GM12878 (cell line): ENCODE results near the gene ANKRD11. TPM values are rescaled to one million over a fixed set of nuclear protein-coding genes. Genes with fewer than 3 reads are reported as not detected.

Experiments used
- ATAC-seq: fragments of 200-7000 bp; cut with Tn5 transposase; 3 replicates; pipeline ENCODE4 v1.9.1; 2020; ENCODE audit warnings: mild to moderate bottlenecking, moderate library complexity
- BruUV-seq: library from RNA; stranded (reverse); fragments of 400-500 nt; replicated peaks from 2 replicates; lab custom pipeline; 2021; lab: Mats Ljungman, UMichigan
- CTCF ChIA-PET: fragments of 300-600 bp; sonication (Branson Sonifier 250); formaldehyde crosslinking; extraction: SDS; loops from one replicate; lab custom pipeline; 2021; ENCODE audit warnings: inconsistent platforms; lab: Yijun Ruan, JAX
- POLR2A ChIA-PET: fragments of 350-600 bp; formaldehyde crosslinking; extraction: SDS; loops from one replicate; lab custom pipeline; 2021; ENCODE audit warnings: inconsistent platforms; lab: Charles Lee
- RAD21 ChIA-PET: fragments of 300-600 bp; sonication (Branson Sonifier 250); formaldehyde crosslinking; loops from one replicate; lab custom pipeline; 2023; ENCODE audit warnings: antibody characterized with exemption; ENCODE audit not compliant: unreplicated experiment; lab: Charles Lee
- SMC1A ChIA-PET: fragments of 300-600 bp; sonication (Branson Sonifier 250); formaldehyde crosslinking; loops from one replicate; lab custom pipeline; 2023; ENCODE audit not compliant: unreplicated experiment, uncharacterized antibody; lab: Charles Lee
- DNase-seq: peaks from one replicate; pipeline ENCODE4 v3.0.0-alpha.2; 2011; ENCODE audit warnings: low read depth, low spot score
- FAIRE-seq: peaks from 3 replicates; lab custom pipeline; 2011; peaks lifted over from hg19 to GRCh38; lab: Jason Lieb, UNC
- H2AFZ ChIP-seq: 2 replicates; pipeline ENCODE4 v1.6.0; 2011; ENCODE audit warnings: low read depth, low read length, control low read depth; ENCODE audit not compliant: control insufficient read depth
- H3K27ac ChIP-seq: 2 replicates; pipeline ENCODE4 v1.5.1; 2011; ENCODE audit warnings: control low read depth; ENCODE audit not compliant: control insufficient read depth, insufficient read depth
- H3K27me3 ChIP-seq, 2 experiments: replicated peaks in 1 of 2; 2 replicates each; pipeline versions ENCODE4 v1.6.0 to v1.6.1; 2011; ENCODE audit warnings: low read length in 1 of 2; ENCODE audit not compliant: control insufficient read depth in 2 of 2, insufficient read depth in 2 of 2
- H3K36me3 ChIP-seq, 2 experiments: 2 replicates each; pipeline ENCODE4 v1.5.1; 2011; ENCODE audit warnings: low read length in 1 of 2; ENCODE audit not compliant: control insufficient read depth in 2 of 2, insufficient read depth in 2 of 2
- H3K4me1 ChIP-seq: 2 replicates; pipeline ENCODE4 v1.6.1; 2011; ENCODE audit warnings: mild to moderate bottlenecking, low read length, moderate library complexity, mixed read lengths; ENCODE audit not compliant: control insufficient read depth, insufficient read depth
- H3K4me2 ChIP-seq: 2 replicates; pipeline ENCODE4 v1.6.0; 2011; ENCODE audit warnings: control low read depth; ENCODE audit not compliant: control insufficient read depth, insufficient read depth
- H3K4me3 ChIP-seq: fragments of 200-600 bp; sonication (generic); 2 replicates; pipeline ENCODE4 v1.5.1; 2016
- H3K79me2 ChIP-seq: 2 replicates; pipeline ENCODE4 v1.6.0; 2011; ENCODE audit warnings: low read length; ENCODE audit not compliant: control insufficient read depth, insufficient read depth
- H3K9ac ChIP-seq: 2 replicates; pipeline ENCODE4 v1.8.0; 2011; ENCODE audit warnings: low read length, control low read depth, mixed read lengths; ENCODE audit not compliant: control insufficient read depth, insufficient read depth
- H3K9me3 ChIP-seq: replicated peaks from 3 replicates; pipeline ENCODE4 v1.5.1; 2011; ENCODE audit warnings: mild to moderate bottlenecking, low read length; ENCODE audit not compliant: control insufficient read depth, insufficient read depth
- H4K20me1 ChIP-seq: 2 replicates; pipeline ENCODE4 v1.6.0; 2011; ENCODE audit not compliant: control insufficient read depth, insufficient read depth
- ATF7 ChIP-seq: fragments of 450-650 bp; IDR thresholded peaks from 2 replicates; pipeline ENCODE4 v1.6.1; 2016; ENCODE audit warnings: low read depth, mild to moderate bottlenecking
- ELK1 ChIP-seq: IDR thresholded peaks from 2 replicates; pipeline ENCODE4 v1.6.1; 2012; ENCODE audit warnings: low read depth, low read length, improper control_type of control experiment
- ETV6 ChIP-seq, 2 experiments: fragments of 450-650 bp in 1 of 2; IDR thresholded peaks in 1 of 2; conservative IDR thresholded peaks in 1 of 2; 2 replicates each; pipeline ENCODE4 v1.6.1; 2014; ENCODE audit warnings: antibody characterized with exemption in 1 of 2, borderline replicate concordance in 1 of 2, low read depth in 1 of 2, mild to moderate bottlenecking in 1 of 2, moderate library complexity in 1 of 2
- HSF1 ChIP-seq: fragments of 150-350 bp; IDR thresholded peaks from 2 replicates; pipeline ENCODE4 v1.6.1; 2014; ENCODE audit warnings: mild to moderate bottlenecking, low read depth, low read length
- JUND ChIP-seq: IDR thresholded peaks from 2 replicates; pipeline ENCODE4 v1.6.1; 2012; ENCODE audit warnings: low read depth, mild to moderate bottlenecking, low read length, improper control_type of control experiment, moderate library complexity
- MEF2A ChIP-seq: IDR thresholded peaks from 2 replicates; pipeline ENCODE4 v1.6.1; 2011; ENCODE audit warnings: low read depth, mild to moderate bottlenecking, low read length, moderate library complexity; ENCODE audit not compliant: insufficient read depth
- MLLT1 ChIP-seq: fragments of 450-650 bp; IDR thresholded peaks from 2 replicates; pipeline ENCODE4 v1.6.1; 2016; ENCODE audit warnings: mild to moderate bottlenecking
- PRDM15 ChIP-seq: fragments of 450-650 bp; formaldehyde crosslinking; IDR thresholded peaks from 2 replicates; pipeline ENCODE4 v1.4.0; 2020; ENCODE audit warnings: mild to moderate bottlenecking, moderate library complexity
- TBL1XR1 ChIP-seq: IDR thresholded peaks from 2 replicates; pipeline ENCODE4 v1.6.1; 2012; ENCODE audit warnings: low read depth, low read length, improper control_type of control experiment
- WRNIP1 ChIP-seq: IDR thresholded peaks from 2 replicates; pipeline ENCODE4 v1.6.1; 2011; ENCODE audit warnings: low read depth, low read length, improper control_type of control experiment, borderline replicate concordance
- ZBED1 ChIP-seq: IDR thresholded peaks from 2 replicates; pipeline ENCODE4 v1.6.1; 2016; ENCODE audit warnings: borderline replicate concordance
- ZNF384 ChIP-seq: IDR thresholded peaks from 2 replicates; pipeline ENCODE4 v1.6.1; 2012; ENCODE audit warnings: low read depth, mild to moderate bottlenecking, low read length, improper control_type of control experiment, borderline replicate concordance
- WGBS: methylation state at CpG from one replicate; pipeline ENCODE4 v1.1.6; 2016; ENCODE audit warnings: low lambda C conversion rate; ENCODE audit not compliant: insufficient replicate concordance, insufficient coverage; ENCODE audit errors: missing lambda C conversion rate; 5-methylcytosine and 5-hydroxymethylcytosine counted together
- in situ Hi-C: fragments of 300-500 bp; cut with MboI; formaldehyde crosslinking; loops from 9 replicates; pipeline ENCODE4 v1.14.3; 2018; ENCODE audit warnings: mixed read lengths
- intact Hi-C: fragments of 100-400 bp; cut with micrococcal nuclease; formaldehyde crosslinking; loops from one replicate; pipeline ENCODE4 v1.14.2; 2022; ENCODE audit not compliant: unreplicated experiment
- polyA plus RNA-seq, 11 experiments: library from polyadenylated mRNA; depleted of rRNA in 4 of 11; unstranded in 6 of 11; stranded (reverse) in 5 of 11; fragments of >200 nt; fragmentation: Nextera tagmentation in 4 of 11; fragmentation: Illumina TruSeq in 1 of 11; extraction: Ambion mirVana in 4 of 11; extraction: Trizol in 1 of 11; gene quantifications; 1 replicate in 1 of 11; 2 replicates in 10 of 11; pipeline versions ENCODE4 v1.2.1 to v1.2.3, GENCODE V29; 2011 to 2016; ENCODE audit warnings: inconsistent platforms in 2 of 11, missing spikeins in 2 of 11, low read depth in 1 of 11
- total RNA-seq, 4 experiments: library from RNA; depleted of rRNA in 3 of 4; stranded (reverse); fragments of >200 nt in 3 of 4; fragmentation: Illumina TruSeq in 1 of 4; extraction: Trizol in 1 of 4; gene quantifications; 2 replicates each; pipeline versions ENCODE4 v1.2.1 to v1.2.3, GENCODE V29; 2013 to 2021

Gene ANKRD11
- total and polyA plus RNA-seq, 10 of the 15 experiments (the other 5 are each of a cell fraction or from before 2014, with no cell fraction given): 5.1 to 103 (median 27.4) TPM

- H3K27ac ChIP-seq: no peak overlapping the region
- POLR2A ChIA-PET: no interaction called here
- no peak for TF ChIP-seq ZBED1
- TF ChIP-seq ELK1: no peak
- TF ChIP-seq MLLT1: no peak
- TF ChIP-seq JUND: no peak
- no peak for TF ChIP-seq ATF7
- no peak for TF ChIP-seq TBL1XR1
- TF ChIP-seq ZNF384: no peak
- no peak for TF ChIP-seq WRNIP1
- TF ChIP-seq PRDM15 (CRISPR knock-in tag): no peak
- TF ChIP-seq HSF1: no peak
- no peak for TF ChIP-seq MEF2A
- no peak for TF ChIP-seq ETV6 (conservative IDR thresholded peaks at IDR 0.05 in 1 of 2, IDR thresholded peaks at IDR 0.05 in 1 of 2; ENCODE audit: borderline replicate concordance in 1 of 2, low read depth in 1 of 2)
- TF ChIP-seq, all 136 proteins: peak for 0
- no TSS peak for BruUV-seq
- SMC1A ChIA-PET: no interaction called here
- H3K9me3 ChIP-seq: peaks cover 4% of the 10 kb centered on the region
- H3K79me2 ChIP-seq: no peaks in the 10 kb centered on the region
- no peaks in the 10 kb centered on the region for H3K4me1 ChIP-seq
- no peaks in the 10 kb centered on the region for H3K27me3 ChIP-seq
- CTCF ChIA-PET: no interaction called here
- intact Hi-C loops (no loop called here), in situ Hi-C loops (no loop called here)
- no peak for DNase-seq
- no peaks in the 10 kb centered on the region for H4K20me1 ChIP-seq
- H2AFZ ChIP-seq: no peak overlapping the region; the same call in 1 of the 2 replicates
- H3K36me3 ChIP-seq: no peaks in the 10 kb centered on the region
- no peak for FAIRE-seq
- 88% methylated on average over 63 of the region's 69 CpGs for WGBS
- no peak overlapping the region for H3K9ac ChIP-seq
- H3K4me2 ChIP-seq: peak overlapping the region; percentile 54; the same call in 1 of the 2 replicates
- ATAC-seq: no peak
- no peak overlapping the region for H3K4me3 ChIP-seq
- RAD21 ChIA-PET: no interaction called here
Observed at GRCh38 chr16:89248196-89248982, 242.0 kb downstream of the ANKRD11 start.
